ENCODE data around the gene TCOF1. TPM values are rescaled to one million over a fixed set of nuclear protein-coding genes. Genes with fewer than 3 reads are reported as not detected.
A peak's percentile ranks its signal among the peaks of the same experiment; 100 is the strongest.

Gene TCOF1
- total RNA-seq, 2 experiments from 2014 or later = 69.6 to 72.2 TPM

- ChIA-PET POLR2A (interaction anchor here (0.6 kb wide), 1 partner anchor 1371 kb away, joined by 3 read pairs; the partner anchor contains the start of gene G3BP1), CTCF (interaction anchor here (1.8 to 6.3 kb wide), 2 partner anchors 12 to 22 kb away, joined by 4 to 37 read pairs; partner anchors contain the start of gene CD74)
- DNase-seq = no peak
- Mint-ChIP-seq H3K27me3 (no peaks in the 10 kb centered on the region), H3K27ac (peak overlapping the region; percentile 7), H3K4me1 (no peaks in the 10 kb centered on the region), H3K9me3 (no peaks in the 10 kb centered on the region), H3K4me3 (no peak overlapping the region), H3K36me3 (ENCODE audit: low read depth) (peaks cover 46% of the 10 kb centered on the region)
Measured at GRCh38 chr5:150400316-150401075, 43.0 kb downstream of the TCOF1 start.

- Mint-ChIP-seq H3K36me3 (ENCODE audit: low read depth) (peaks cover 46% of the 10 kb centered on the region), H3K27me3 (no peaks in the 10 kb centered on the region)
Measured at GRCh38 chr5:150401076-150401375, 43.5 kb downstream of the TCOF1 start.

DNA sequence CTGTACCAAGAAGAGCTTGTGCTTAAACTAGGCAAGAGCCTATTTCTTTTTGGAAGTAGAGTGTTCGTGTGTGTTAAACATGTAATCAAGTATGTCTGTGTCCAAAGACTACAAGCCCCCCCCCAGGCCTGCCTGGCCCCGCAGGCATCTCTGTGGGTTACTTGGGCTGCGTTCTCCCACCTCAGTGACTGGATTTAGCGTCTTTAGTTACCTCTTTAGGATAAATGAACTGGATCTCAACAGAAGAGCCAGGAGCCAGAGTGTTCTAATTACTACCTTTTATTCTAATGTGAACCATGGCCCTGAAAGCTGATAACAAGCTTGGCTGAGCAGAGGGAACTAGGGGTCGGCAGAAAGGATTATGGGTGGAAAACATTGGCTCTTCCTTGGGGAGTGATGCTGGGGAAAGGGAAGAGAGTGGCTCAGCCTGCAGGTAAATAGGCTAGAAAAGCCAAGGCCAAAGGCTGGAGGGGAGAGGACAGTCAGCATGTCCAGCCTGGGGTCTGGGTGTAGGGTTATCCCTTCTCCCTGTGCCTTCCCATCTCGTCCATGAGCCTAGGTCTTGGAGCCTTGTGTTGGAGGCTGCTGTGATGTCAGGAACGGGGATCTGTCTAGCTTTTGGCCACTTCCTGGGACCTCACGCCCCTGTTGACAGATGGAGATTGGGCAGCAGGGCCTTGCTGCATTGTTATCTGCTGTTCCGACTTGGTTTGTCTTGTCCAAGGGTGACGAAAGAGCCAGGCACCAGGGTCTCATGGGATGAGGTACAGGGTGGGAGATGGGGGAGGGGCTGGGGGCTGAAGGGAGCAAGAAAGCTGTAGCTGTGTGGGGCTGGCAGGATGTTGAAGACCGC, 44.1 kb downstream of the TCOF1 start:
- no peak for DNase-seq
- no peaks in the 10 kb centered on the region for H3K9me3 Mint-ChIP-seq
- CTCF ChIA-PET = interaction anchor here (1.6 to 6.3 kb wide), 2 partner anchors 11 to 18 kb away, joined by 3 to 37 read pairs; partner anchors contain the start of gene CD74
- H3K4me1 Mint-ChIP-seq = no peaks in the 10 kb centered on the region
- H3K36me3 Mint-ChIP-seq (ENCODE audit: low read depth) = peaks cover 42% of the 10 kb centered on the region
- no peak overlapping the region for H3K4me3 Mint-ChIP-seq
- POLR2A ChIA-PET = interaction anchor here (0.9 kb wide), 1 partner anchor 9 kb away, joined by 3 read pairs; no protein-coding TSS in a partner anchor
- H3K27ac Mint-ChIP-seq = peak overlapping the region; percentile 10
- no peaks in the 10 kb centered on the region for H3K27me3 Mint-ChIP-seq

More at GRCh38 chr5:150401076-150401375, 43.5 kb downstream of the TCOF1 start:
- Mint-ChIP-seq H3K4me3 (no peak overlapping the region), H3K27ac (no peak overlapping the region), H3K9me3 (no peaks in the 10 kb centered on the region), H3K4me1 (no peaks in the 10 kb centered on the region)
- DNase-seq = no peak
- CTCF ChIA-PET = interaction anchor here (6.3 kb wide), 1 partner anchor 11 kb away, joined by 37 read pairs; the partner anchor contains the start of gene CD74
- POLR2A ChIA-PET = interaction anchor here (0.6 to 0.9 kb wide), 2 partner anchors 10 to 1371 kb away, joined by 3 read pairs; partner anchors contain the start of gene G3BP1

DNA sequence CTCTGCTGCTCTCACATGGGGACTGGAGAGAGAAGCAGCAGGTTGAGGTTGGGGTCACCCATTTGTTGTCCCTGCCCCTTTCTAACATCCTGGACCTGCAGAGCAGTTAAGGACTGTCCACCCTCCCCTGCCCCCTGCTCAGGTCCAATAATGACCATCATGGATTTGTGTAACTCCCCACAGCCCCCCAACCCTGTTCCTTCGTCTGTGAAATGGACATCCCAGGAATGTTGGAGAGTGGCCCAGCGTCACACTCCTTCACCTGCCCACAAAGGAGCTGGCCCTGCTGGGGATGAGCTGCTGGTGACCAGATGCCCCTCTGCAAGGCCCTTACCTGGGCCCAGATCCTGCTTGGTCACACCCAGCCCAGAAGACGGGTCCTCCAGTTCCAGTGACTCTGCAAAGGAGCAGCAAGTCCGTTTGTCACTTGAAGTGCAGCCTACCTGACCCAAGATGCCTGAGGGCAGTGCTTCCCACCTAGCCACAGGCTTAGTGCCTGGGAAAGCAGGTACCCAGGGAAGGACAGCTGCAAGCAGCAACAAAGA, 44.8 kb downstream of the TCOF1 start:
- POLR2A ChIA-PET = interaction anchor here (0.9 kb wide), 1 partner anchor 9 kb away, joined by 3 read pairs; no protein-coding TSS in a partner anchor
- Mint-ChIP-seq H3K4me1 (no peaks in the 10 kb centered on the region), H3K9me3 (no peaks in the 10 kb centered on the region), H3K4me3 (no peak overlapping the region), H3K36me3 (ENCODE audit: low read depth) (peaks cover 41% of the 10 kb centered on the region), H3K27me3 (no peaks in the 10 kb centered on the region), H3K27ac (no peak overlapping the region)
- DNase-seq = no peak
- CTCF ChIA-PET = interaction anchor here (1.6 to 6.3 kb wide), 2 partner anchors 10 to 18 kb away, joined by 3 to 37 read pairs; partner anchors contain the start of gene CD74

- Mint-ChIP-seq H3K4me1 (peaks cover 2% of the 10 kb centered on the region), H3K4me3 (no peak overlapping the region), H3K27me3 (no peaks in the 10 kb centered on the region), H3K9me3 (no peaks in the 10 kb centered on the region), H3K27ac (no peak overlapping the region), H3K36me3 (ENCODE audit: low read depth) (peaks cover 39% of the 10 kb centered on the region)
- DNase-seq = no peak
- CTCF ChIA-PET = interaction anchor here (1.6 to 6.3 kb wide), 2 partner anchors 9 to 19 kb away, joined by 3 to 37 read pairs; partner anchors contain the start of gene CD74
- POLR2A ChIA-PET = no interaction called here
Measured at GRCh38 chr5:150402901-150403342, 45.4 kb downstream of the TCOF1 start.

GRCh38 chr5:150404121-150404520, 46.6 kb downstream of the TCOF1 start:
- Mint-ChIP-seq H3K4me1 (peaks cover 8% of the 10 kb centered on the region), H3K27me3 (no peaks in the 10 kb centered on the region), H3K9me3 (no peaks in the 10 kb centered on the region), H3K36me3 (ENCODE audit: low read depth) (peaks cover 42% of the 10 kb centered on the region), H3K27ac (no peak overlapping the region), H3K4me3 (no peak overlapping the region)
- CTCF ChIA-PET = interaction anchor here (0.9 kb wide), 1 partner anchor 40 kb away, joined by 3 read pairs; no protein-coding TSS in a partner anchor
- no peak for DNase-seq
- POLR2A ChIA-PET = no interaction called here

DNA sequence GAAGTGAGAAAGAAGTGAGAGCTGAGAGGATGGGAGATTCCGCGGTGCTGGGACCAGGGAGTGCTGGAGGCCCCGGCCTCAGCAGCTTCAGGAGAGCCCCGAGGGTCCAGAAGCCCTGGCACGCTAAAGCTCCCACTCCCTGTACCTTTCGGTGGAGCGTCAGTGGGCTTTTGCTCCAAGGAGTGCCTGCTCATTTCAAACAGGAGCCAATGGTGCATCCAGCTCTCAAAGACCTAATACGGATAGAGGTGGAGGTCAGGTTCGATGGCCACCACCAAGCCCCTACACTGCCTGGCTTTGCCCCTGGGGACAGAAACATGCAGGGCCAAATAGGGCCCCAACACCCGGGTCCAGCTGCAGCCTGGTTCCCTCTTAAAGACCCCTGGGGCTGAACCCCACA, 47.0 kb downstream of the TCOF1 start:
- Mint-ChIP-seq H3K4me3 (no peak overlapping the region), H3K4me1 (peaks cover 9% of the 10 kb centered on the region), H3K9me3 (no peaks in the 10 kb centered on the region), H3K36me3 (ENCODE audit: low read depth) (peaks cover 41% of the 10 kb centered on the region), H3K27ac (no peak overlapping the region), H3K27me3 (no peaks in the 10 kb centered on the region)
- ChIA-PET CTCF (interaction anchor here (0.9 kb wide), 1 partner anchor 40 kb away, joined by 3 read pairs; no protein-coding TSS in a partner anchor), POLR2A (no interaction called here)
- no peak for DNase-seq

DNA sequence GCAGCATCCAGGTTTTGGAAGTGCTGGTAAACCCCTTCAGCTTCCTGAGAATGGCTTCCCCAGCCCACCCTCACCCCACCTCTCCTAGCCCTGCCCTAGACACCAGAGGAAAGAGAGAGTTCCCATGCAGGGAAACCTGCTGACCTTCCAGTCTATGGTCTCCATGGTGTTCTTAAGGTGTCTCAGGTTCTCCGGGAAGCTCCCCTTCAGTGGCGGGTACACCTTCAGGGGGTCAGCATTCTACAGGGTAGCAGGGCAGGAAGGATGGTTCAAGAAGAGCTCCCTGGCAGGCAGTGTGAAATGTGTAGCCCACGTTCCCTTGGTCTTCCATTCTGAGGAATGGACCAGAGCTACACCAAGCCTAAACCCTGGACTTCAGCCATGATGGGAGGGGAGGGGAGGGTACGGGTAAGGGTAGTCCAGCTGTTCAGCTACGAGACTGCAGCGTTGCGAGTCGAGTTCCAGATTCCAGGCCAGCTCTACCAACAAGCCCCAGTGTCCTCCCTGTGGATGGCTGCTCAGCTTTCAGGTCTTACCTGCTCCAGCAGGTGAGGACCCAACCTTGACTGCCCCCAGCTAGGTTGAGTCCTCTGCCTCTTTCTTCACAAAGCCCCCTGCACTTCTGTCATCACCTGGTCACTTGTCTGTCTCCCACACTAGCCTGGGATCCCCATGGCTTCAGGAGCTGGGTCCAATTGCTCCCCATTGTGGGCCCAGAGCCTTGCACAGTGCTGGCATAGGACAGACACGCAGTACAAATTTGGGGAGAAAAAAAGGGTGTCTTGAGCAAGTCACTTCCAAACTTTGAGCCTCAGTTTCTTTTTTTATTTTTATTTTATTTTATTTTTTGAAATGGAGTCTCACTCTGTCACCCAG, 47.7 kb downstream of the TCOF1 start:
- no peak for DNase-seq
- H3K9me3 Mint-ChIP-seq = no peaks in the 10 kb centered on the region
- H3K4me3 Mint-ChIP-seq = no peak overlapping the region
- H3K4me1 Mint-ChIP-seq = peaks cover 15% of the 10 kb centered on the region
- H3K27ac Mint-ChIP-seq = no peak overlapping the region
- ChIA-PET POLR2A (no interaction called here), CTCF (no interaction called here)
- peaks cover 41% of the 10 kb centered on the region for H3K36me3 Mint-ChIP-seq (ENCODE audit: low read depth)
- H3K27me3 Mint-ChIP-seq = no peaks in the 10 kb centered on the region

DNA sequence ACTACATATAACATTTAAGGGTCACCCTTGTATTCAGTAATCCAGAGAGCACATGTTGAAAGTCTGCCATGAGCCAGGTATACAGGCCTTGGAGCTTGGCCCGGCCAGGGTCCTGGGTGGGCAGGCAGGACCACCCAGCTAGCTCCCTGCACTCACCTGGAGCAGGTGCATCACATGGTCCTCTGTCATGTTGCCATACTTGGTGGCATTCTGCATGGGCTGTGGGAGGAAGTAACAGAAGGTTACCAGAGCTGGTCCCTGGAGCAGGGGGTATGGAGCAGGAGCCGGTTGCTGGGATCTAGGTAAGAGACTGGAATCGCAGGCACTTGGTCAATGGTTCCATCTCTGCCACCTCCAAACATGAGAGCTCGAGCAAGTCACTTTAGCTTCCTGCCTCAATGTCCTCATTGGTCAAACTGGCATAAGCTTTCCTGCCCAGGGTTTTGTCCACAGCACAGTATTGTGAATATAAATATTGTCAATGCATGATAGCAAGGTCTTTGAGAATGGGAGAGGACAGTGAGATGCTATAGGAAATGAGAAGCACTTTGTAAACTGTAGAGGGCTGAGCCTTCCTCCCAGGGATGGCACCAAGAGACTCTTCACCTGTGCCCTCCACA, 48.7 kb downstream of the TCOF1 start:
- Mint-ChIP-seq H3K9me3 (no peaks in the 10 kb centered on the region), H3K27me3 (no peaks in the 10 kb centered on the region), H3K4me1 (peaks cover 25% of the 10 kb centered on the region), H3K27ac (no peak overlapping the region), H3K4me3 (no peak overlapping the region), H3K36me3 (ENCODE audit: low read depth) (peaks cover 38% of the 10 kb centered on the region)
- POLR2A ChIA-PET = no interaction called here
- CTCF ChIA-PET = interaction anchor here (0.5 to 1.1 kb wide), 2 partner anchors 40 to 554 kb away, joined by 3 read pairs; no protein-coding TSS in a partner anchor
- DNase-seq = no peak

- H3K4me1 Mint-ChIP-seq = peaks cover 29% of the 10 kb centered on the region
- no peak overlapping the region for H3K27ac Mint-ChIP-seq
- ChIA-PET POLR2A (no interaction called here), CTCF (interaction anchor here (1.1 kb wide), 1 partner anchor 40 kb away, joined by 3 read pairs; no protein-coding TSS in a partner anchor)
- H3K9me3 Mint-ChIP-seq = no peaks in the 10 kb centered on the region
- H3K36me3 Mint-ChIP-seq (ENCODE audit: low read depth) = peaks cover 33% of the 10 kb centered on the region
- H3K4me3 Mint-ChIP-seq = no peak overlapping the region
- DNase-seq = no peak
- H3K27me3 Mint-ChIP-seq = no peaks in the 10 kb centered on the region
Measured at GRCh38 chr5:150406723-150407095, 49.2 kb downstream of the TCOF1 start.

DNA sequence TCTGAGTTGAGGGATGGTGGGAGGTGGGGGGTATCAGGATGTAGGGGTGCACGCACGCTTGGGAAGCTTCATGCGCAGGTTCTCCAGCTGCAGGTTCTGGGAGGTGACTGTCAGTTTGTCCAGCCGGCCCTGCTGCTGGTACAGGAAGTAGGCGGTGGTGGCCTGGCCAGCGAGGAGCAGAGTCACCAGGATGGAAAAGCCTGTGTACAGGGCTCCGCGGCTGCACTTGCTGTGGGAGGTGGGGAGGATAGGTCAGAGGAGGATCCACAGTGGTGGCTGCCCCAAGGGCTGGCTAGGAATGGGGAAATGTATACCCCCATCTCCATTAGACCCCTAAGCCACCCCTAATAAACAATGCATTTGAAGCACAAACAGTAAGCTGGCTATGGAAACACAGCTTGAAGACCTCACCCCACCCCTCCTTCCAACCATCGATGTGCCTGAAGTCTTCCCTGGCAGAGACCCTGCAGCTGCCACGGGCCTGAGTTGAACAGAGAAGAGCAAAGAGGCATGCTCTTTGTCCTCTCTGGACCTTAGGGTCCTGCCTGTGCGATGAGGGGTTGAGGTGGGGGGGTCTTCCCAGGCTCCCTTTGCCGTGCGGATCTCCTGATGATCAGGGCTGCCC, 49.7 kb downstream of the TCOF1 start:
- Mint-ChIP-seq H3K27ac (peak overlapping the region; percentile 60), H3K4me1 (peaks cover 29% of the 10 kb centered on the region), H3K9me3 (no peaks in the 10 kb centered on the region), H3K36me3 (ENCODE audit: low read depth) (peaks cover 31% of the 10 kb centered on the region), H3K4me3 (no peak overlapping the region), H3K27me3 (no peaks in the 10 kb centered on the region)
- POLR2A ChIA-PET = no interaction called here
- DNase-seq = no peak
- CTCF ChIA-PET = interaction anchor here (1.1 kb wide), 1 partner anchor 41 kb away, joined by 3 read pairs; no protein-coding TSS in a partner anchor
